ENCODE measurements around the gene SORCS3.

DNA sequence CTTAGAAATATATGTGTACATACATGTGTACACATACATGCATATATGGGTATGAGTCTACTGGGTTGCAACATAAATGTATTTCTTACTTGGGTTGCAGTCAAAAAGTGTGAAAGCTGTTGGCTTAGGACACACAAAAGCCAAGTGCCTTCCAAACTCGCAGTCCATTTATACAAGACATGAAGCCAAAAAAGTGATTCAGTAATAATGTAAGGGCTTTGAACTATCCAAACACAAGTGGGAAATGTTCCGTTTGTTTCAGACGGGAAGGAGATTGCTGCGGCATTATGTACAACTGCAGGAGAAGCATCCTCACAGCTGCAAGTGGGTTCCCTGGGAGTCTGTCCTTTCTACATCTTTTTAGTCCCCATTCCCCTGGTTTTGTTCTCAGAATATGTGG is 513.6 kb downstream of the SORCS3 start:
- TF ChIP-seq CTCF (IDR thresholded peaks at IDR 0.05; ENCODE audit: poor library complexity, severe bottlenecking) (no peak), TAF1 (IDR thresholded peaks at IDR 0.05; ENCODE audit: low read depth) (no peak), POLR2AphosphoS5 (IDR thresholded peaks at IDR 0.05) (no peak), EZH2 (IDR thresholded peaks at IDR 0.05; ENCODE audit: borderline replicate concordance, insufficient read depth, low read length, poor library complexity, severe bottlenecking) (no peak), EP300 (conservative IDR thresholded peaks at IDR 0.05; ENCODE audit: poor library complexity, severe bottlenecking) (no peak), MXI1 (conservative IDR thresholded peaks at IDR 0.05; ENCODE audit: poor library complexity, severe bottlenecking) (no peak), RAD21 (conservative IDR thresholded peaks at IDR 0.05) (no peak)
